HepG2 (cell line): ENCODE data around the gene ANGPTL5. TPM values are rescaled to one million over a fixed set of nuclear protein-coding genes. Genes with fewer than 3 reads are reported as not detected.

ENCODE experiments used
- DPF2 ChIP-seq: sonication (generic); formaldehyde crosslinking; IDR thresholded peaks from 2 replicates; pipeline ENCODE4 v1.4.0; 2020; ENCODE audit warnings: mild to moderate bottlenecking, low read depth, missing genetic modification reagents, borderline replicate concordance
- FOSL1 ChIP-seq: sonication (generic); formaldehyde crosslinking; IDR thresholded peaks from 2 replicates; pipeline ENCODE4 v1.9.0; 2021; ENCODE audit warnings: missing genetic modification reagents, borderline replicate concordance
- FOXP4 ChIP-seq: sonication (generic); formaldehyde crosslinking; IDR thresholded peaks from 2 replicates; pipeline ENCODE4 v1.4.0; 2020; ENCODE audit warnings: missing genetic modification reagents
- KLF13 ChIP-seq: sonication (generic); formaldehyde crosslinking; IDR thresholded peaks from 2 replicates; pipeline ENCODE4 v1.4.0; 2020; ENCODE audit warnings: mild to moderate bottlenecking, missing genetic modification reagents
- LBX2 ChIP-seq: sonication (generic); formaldehyde crosslinking; IDR thresholded peaks from 2 replicates; pipeline ENCODE4 v1.5.0; 2020; ENCODE audit warnings: missing genetic modification reagents, mild to moderate bottlenecking, borderline replicate concordance
- MAZ ChIP-seq, 2 experiments: sonication (generic) in 1 of 2; formaldehyde crosslinking in 1 of 2; IDR thresholded peaks; 2 replicates each; pipeline versions ENCODE4 v1.5.0 to v1.6.1; 2012 to 2020; ENCODE audit warnings: low read depth in 2 of 2, mild to moderate bottlenecking in 2 of 2, borderline replicate concordance in 1 of 2, improper control_type of control experiment in 1 of 2, low read length in 1 of 2, missing genetic modification reagents in 1 of 2, moderate library complexity in 1 of 2
- POGZ ChIP-seq: sonication (generic); formaldehyde crosslinking; IDR thresholded peaks from 2 replicates; pipeline ENCODE4 v1.4.0; 2020; ENCODE audit warnings: mild to moderate bottlenecking, missing genetic modification reagents
- PRPF4 ChIP-seq: fragments of 200-400 bp; formaldehyde crosslinking; IDR thresholded peaks from 2 replicates; pipeline ENCODE4 v1.6.1; 2016; ENCODE audit warnings: low read length, low read depth; ENCODE audit not compliant: poor library complexity, severe bottlenecking
- RARA ChIP-seq: IDR thresholded peaks from 2 replicates; pipeline ENCODE4 v1.6.1; 2016; ENCODE audit warnings: missing genetic modification reagents, missing compliant biosample characterization
- RBFOX2 ChIP-seq: fragments of 200-400 bp; formaldehyde crosslinking; IDR thresholded peaks from 2 replicates; pipeline ENCODE4 v1.6.1; 2017; ENCODE audit warnings: low read depth, mild to moderate bottlenecking, low read length
- RFX3 ChIP-seq: IDR thresholded peaks from 2 replicates; pipeline ENCODE4 v1.6.1; 2016; ENCODE audit warnings: missing biosample characterization, missing genetic modification reagents
- STAG1 ChIP-seq: sonication (generic); formaldehyde crosslinking; IDR thresholded peaks from 2 replicates; pipeline ENCODE4 v1.4.0; 2020; ENCODE audit warnings: missing genetic modification reagents
- ZNF20 ChIP-seq: sonication (generic); formaldehyde crosslinking; IDR thresholded peaks from 2 replicates; pipeline ENCODE4 v1.4.0; 2020; ENCODE audit warnings: mild to moderate bottlenecking, moderate library complexity, missing genetic modification reagents
- ZNF251 ChIP-seq: sonication (generic); formaldehyde crosslinking; IDR thresholded peaks from 2 replicates; pipeline ENCODE4 v1.9.0; 2021; ENCODE audit warnings: mild to moderate bottlenecking, missing genetic modification reagents
- ZNF253 ChIP-seq: sonication (generic); formaldehyde crosslinking; IDR thresholded peaks from 2 replicates; pipeline ENCODE4 v1.8.0; 2022; ENCODE audit warnings: mild to moderate bottlenecking, missing genetic modification reagents, borderline replicate concordance
- ZNF292 ChIP-seq: sonication (generic); formaldehyde crosslinking; IDR thresholded peaks from 2 replicates; pipeline ENCODE4 v1.8.1; 2022; ENCODE audit warnings: mild to moderate bottlenecking, low read depth, missing genetic modification reagents, borderline replicate concordance
- ZNF564 ChIP-seq: sonication (generic); formaldehyde crosslinking; IDR thresholded peaks from 2 replicates; pipeline ENCODE4 v1.8.1; 2023; ENCODE audit warnings: mild to moderate bottlenecking, missing genetic modification reagents
- ZNF792 ChIP-seq: IDR thresholded peaks from 2 replicates; pipeline ENCODE4 v1.6.1; 2016
- polyA plus RNA-seq, 8 experiments: library from polyadenylated mRNA; depleted of rRNA in 3 of 8; stranded (reverse) in 7 of 8; unstranded in 1 of 8; fragments of >200 nt; fragmentation: Illumina TruSeq in 4 of 8; extraction: Trizol in 4 of 8; gene quantifications; 2 replicates each; pipeline versions ENCODE4 v1.2.1 to v1.2.3, GENCODE V29; 2011 to 2016; ENCODE audit warnings: low read depth in 4 of 8, missing spikeins in 1 of 8, mixed read lengths in 1 of 8; ENCODE audit not compliant: insufficient read depth in 1 of 8
- total RNA-seq, 5 experiments: library from RNA; depleted of rRNA; stranded (reverse); fragments of >200 nt; fragmentation: Illumina TruSeq; extraction: Trizol; gene quantifications; 2 replicates each; pipeline ENCODE4 v1.2.3, GENCODE V29; 2016; ENCODE audit warnings: low read depth in 1 of 5
- TF ChIP-seq, protein P1 (sequence below): sonication (generic); formaldehyde crosslinking; IDR thresholded peaks from 2 replicates; pipeline ENCODE4 v1.4.0; 2020; ENCODE audit warnings: missing genetic modification reagents, borderline replicate concordance
- TF ChIP-seq, protein P2 (sequence below): IDR thresholded peaks from 2 replicates; pipeline ENCODE4 v1.6.1; 2018; ENCODE audit warnings: missing genetic modification reagents, mild to moderate bottlenecking, missing compliant biosample characterization
- TF ChIP-seq, protein P3 (sequence below): sonication (generic); formaldehyde crosslinking; IDR thresholded peaks from 2 replicates; pipeline ENCODE4 v1.4.0; 2020; ENCODE audit warnings: low read depth, missing genetic modification reagents

Gene ANGPTL5
- total and polyA plus RNA-seq, 2 of the 13 experiments (the other 11 are each of a cell fraction or from before 2014, with no cell fraction given): not detected

- no peak for TF ChIP-seq MAZ (IDR thresholded peaks at IDR 0.05; ENCODE audit: borderline replicate concordance, low read depth, low read length)
- no peak for TF ChIP-seq MAZ (CRISPR knock-in tag; IDR thresholded peaks at IDR 0.05; ENCODE audit: low read depth)
- TF ChIP-seq, protein P1, sequence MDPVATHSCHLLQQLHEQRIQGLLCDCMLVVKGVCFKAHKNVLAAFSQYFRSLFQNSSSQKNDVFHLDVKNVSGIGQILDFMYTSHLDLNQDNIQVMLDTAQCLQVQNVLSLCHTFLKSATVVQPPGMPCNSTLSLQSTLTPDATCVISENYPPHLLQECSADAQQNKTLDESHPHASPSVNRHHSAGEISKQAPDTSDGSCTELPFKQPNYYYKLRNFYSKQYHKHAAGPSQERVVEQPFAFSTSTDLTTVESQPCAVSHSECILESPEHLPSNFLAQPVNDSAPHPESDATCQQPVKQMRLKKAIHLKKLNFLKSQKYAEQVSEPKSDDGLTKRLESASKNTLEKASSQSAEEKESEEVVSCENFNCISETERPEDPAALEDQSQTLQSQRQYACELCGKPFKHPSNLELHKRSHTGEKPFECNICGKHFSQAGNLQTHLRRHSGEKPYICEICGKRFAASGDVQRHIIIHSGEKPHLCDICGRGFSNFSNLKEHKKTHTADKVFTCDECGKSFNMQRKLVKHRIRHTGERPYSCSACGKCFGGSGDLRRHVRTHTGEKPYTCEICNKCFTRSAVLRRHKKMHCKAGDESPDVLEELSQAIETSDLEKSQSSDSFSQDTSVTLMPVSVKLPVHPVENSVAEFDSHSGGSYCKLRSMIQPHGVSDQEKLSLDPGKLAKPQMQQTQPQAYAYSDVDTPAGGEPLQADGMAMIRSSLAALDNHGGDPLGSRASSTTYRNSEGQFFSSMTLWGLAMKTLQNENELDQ (CRISPR knock-in tag): no peak
- TF ChIP-seq FOXP4 (CRISPR knock-in tag): peak; percentile 62; the same call in 1 of the 2 replicates
- TF ChIP-seq DPF2 (CRISPR knock-in tag): no peak
- no peak; the same call in 1 of the 2 replicates for TF ChIP-seq RARA
- no peak for TF ChIP-seq FOSL1 (CRISPR knock-in tag)
- no peak for TF ChIP-seq ZNF792 (CRISPR knock-in tag)
- TF ChIP-seq, protein P2, sequence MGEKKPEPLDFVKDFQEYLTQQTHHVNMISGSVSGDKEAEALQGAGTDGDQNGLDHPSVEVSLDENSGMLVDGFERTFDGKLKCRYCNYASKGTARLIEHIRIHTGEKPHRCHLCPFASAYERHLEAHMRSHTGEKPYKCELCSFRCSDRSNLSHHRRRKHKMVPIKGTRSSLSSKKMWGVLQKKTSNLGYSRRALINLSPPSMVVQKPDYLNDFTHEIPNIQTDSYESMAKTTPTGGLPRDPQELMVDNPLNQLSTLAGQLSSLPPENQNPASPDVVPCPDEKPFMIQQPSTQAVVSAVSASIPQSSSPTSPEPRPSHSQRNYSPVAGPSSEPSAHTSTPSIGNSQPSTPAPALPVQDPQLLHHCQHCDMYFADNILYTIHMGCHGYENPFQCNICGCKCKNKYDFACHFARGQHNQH (CRISPR knock-in tag): no peak
- TF ChIP-seq STAG1: peak; percentile 42; the same call in 1 of the 2 replicates
- TF ChIP-seq ZNF292 (CRISPR knock-in tag): no peak
- no peak for TF ChIP-seq ZNF564 (CRISPR knock-in tag)
- no peak for TF ChIP-seq ZNF20 (CRISPR knock-in tag)
- TF ChIP-seq LBX2 (CRISPR knock-in tag): no peak
- no peak for TF ChIP-seq ZNF251 (CRISPR knock-in tag)
- no peak for TF ChIP-seq PRPF4
- no peak for TF ChIP-seq KLF13 (CRISPR knock-in tag)
- peak; percentile 37; the same call in 1 of the 2 replicates for TF ChIP-seq POGZ
- no peak for TF ChIP-seq RBFOX2
- TF ChIP-seq, protein P3, sequence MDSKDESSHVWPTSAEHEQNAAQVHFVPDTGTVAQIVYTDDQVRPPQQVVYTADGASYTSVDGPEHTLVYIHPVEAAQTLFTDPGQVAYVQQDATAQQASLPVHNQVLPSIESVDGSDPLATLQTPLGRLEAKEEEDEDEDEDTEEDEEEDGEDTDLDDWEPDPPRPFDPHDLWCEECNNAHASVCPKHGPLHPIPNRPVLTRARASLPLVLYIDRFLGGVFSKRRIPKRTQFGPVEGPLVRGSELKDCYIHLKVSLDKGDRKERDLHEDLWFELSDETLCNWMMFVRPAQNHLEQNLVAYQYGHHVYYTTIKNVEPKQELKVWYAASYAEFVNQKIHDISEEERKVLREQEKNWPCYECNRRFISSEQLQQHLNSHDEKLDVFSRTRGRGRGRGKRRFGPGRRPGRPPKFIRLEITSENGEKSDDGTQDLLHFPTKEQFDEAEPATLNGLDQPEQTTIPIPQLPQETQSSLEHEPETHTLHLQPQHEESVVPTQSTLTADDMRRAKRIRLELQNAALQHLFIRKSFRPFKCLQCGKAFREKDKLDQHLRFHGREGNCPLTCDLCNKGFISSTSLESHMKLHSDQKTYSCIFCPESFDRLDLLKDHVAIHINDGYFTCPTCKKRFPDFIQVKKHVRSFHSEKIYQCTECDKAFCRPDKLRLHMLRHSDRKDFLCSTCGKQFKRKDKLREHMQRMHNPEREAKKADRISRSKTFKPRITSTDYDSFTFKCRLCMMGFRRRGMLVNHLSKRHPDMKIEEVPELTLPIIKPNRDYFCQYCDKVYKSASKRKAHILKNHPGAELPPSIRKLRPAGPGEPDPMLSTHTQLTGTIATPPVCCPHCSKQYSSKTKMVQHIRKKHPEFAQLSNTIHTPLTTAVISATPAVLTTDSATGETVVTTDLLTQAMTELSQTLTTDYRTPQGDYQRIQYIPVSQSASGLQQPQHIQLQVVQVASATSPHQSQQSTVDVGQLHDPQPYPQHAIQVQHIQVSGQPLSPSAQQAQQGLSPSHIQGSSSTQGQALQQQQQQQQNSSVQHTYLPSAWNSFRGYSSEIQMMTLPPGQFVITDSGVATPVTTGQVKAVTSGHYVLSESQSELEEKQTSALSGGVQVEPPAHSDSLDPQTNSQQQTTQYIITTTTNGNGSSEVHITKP (CRISPR knock-in tag): no peak
- TF ChIP-seq RFX3 (CRISPR knock-in tag): no peak
- no peak for TF ChIP-seq ZNF253 (CRISPR knock-in tag)
Measured at GRCh38 chr11:101912823-101913284, 3.5 kb downstream of the ANGPTL5 start (continued).
